HepG2 (cell line): Measurements from ENCODE around the gene NOTO. TPM values are rescaled to one million over a fixed set of nuclear protein-coding genes. Genes with fewer than 3 reads are reported as not detected.

ENCODE experiments used
- ATM ChIP-seq: fragments of 450-650 bp; IDR thresholded peaks from 2 replicates; pipeline ENCODE4 v1.7.1; 2017; ENCODE audit warnings: mild to moderate bottlenecking, borderline replicate concordance
- FOSL2 ChIP-seq: sonication (generic); formaldehyde crosslinking; IDR thresholded peaks from 2 replicates; pipeline ENCODE4 v1.4.0; 2020; ENCODE audit warnings: missing genetic modification reagents
- HCFC1 ChIP-seq: fragments of 150-350 bp; IDR thresholded peaks from 2 replicates; pipeline ENCODE4 v1.6.1; 2014; ENCODE audit warnings: low read depth, low read length
- HIVEP1 ChIP-seq: sonication (generic); formaldehyde crosslinking; IDR thresholded peaks from 2 replicates; pipeline ENCODE4 v1.4.0; 2020; ENCODE audit warnings: mild to moderate bottlenecking, missing genetic modification reagents
- HNF4A ChIP-seq: sonication (generic); formaldehyde crosslinking; IDR thresholded peaks from 2 replicates; pipeline ENCODE4 v1.4.0; 2020; ENCODE audit warnings: missing genetic modification reagents
- MAZ ChIP-seq, 2 experiments: sonication (generic) in 1 of 2; formaldehyde crosslinking in 1 of 2; IDR thresholded peaks; 2 replicates each; pipeline versions ENCODE4 v1.5.0 to v1.6.1; 2012 to 2020; ENCODE audit warnings: low read depth in 2 of 2, mild to moderate bottlenecking in 2 of 2, borderline replicate concordance in 1 of 2, improper control_type of control experiment in 1 of 2, low read length in 1 of 2, missing genetic modification reagents in 1 of 2, moderate library complexity in 1 of 2
- MLLT10 ChIP-seq: sonication (generic); formaldehyde crosslinking; IDR thresholded peaks from 2 replicates; pipeline ENCODE4 v1.4.0; 2020; ENCODE audit warnings: missing genetic modification reagents
- NFE2L2 ChIP-seq: fragments of 150-350 bp; IDR thresholded peaks from 2 replicates; pipeline ENCODE4 v1.6.1; 2014; ENCODE audit warnings: low read length
- POLR2AphosphoS5 ChIP-seq: IDR thresholded peaks from 2 replicates; pipeline ENCODE4 v1.6.1; 2012; ENCODE audit warnings: low read depth, low read length
- SMARCC2 ChIP-seq: fragments of 450-650 bp; IDR thresholded peaks from 2 replicates; pipeline ENCODE4 v1.6.1; 2017; ENCODE audit warnings: antibody characterized with exemption, mild to moderate bottlenecking
- SMARCE1 ChIP-seq: fragments of 450-650 bp; IDR thresholded peaks from 2 replicates; pipeline ENCODE4 v1.6.1; 2017; ENCODE audit warnings: borderline replicate concordance
- TOE1 ChIP-seq: sonication (generic); formaldehyde crosslinking; IDR thresholded peaks from 2 replicates; pipeline ENCODE4 v1.4.0; 2020; ENCODE audit warnings: mild to moderate bottlenecking, missing genetic modification reagents
- ZKSCAN8 ChIP-seq: IDR thresholded peaks from 2 replicates; pipeline ENCODE4 v1.6.1; 2016; ENCODE audit warnings: borderline replicate concordance, missing genetic modification reagents, missing compliant biosample characterization
- ZNF335 ChIP-seq: sonication (generic); formaldehyde crosslinking; IDR thresholded peaks from 2 replicates; pipeline ENCODE4 v1.4.0; 2020; ENCODE audit warnings: missing genetic modification reagents
- ZNF343 ChIP-seq: sonication (generic); formaldehyde crosslinking; IDR thresholded peaks from 2 replicates; pipeline ENCODE4 v1.4.0; 2020; ENCODE audit warnings: mild to moderate bottlenecking, missing genetic modification reagents
- ZNF446 ChIP-seq: sonication (generic); formaldehyde crosslinking; IDR thresholded peaks from 2 replicates; pipeline ENCODE4 v1.5.0; 2020; ENCODE audit warnings: mild to moderate bottlenecking, missing genetic modification reagents
- ZNF546 ChIP-seq: sonication (generic); formaldehyde crosslinking; conservative IDR thresholded peaks from 2 replicates; pipeline ENCODE4 v1.8.1; 2023; ENCODE audit warnings: mild to moderate bottlenecking, missing genetic modification reagents
- ZZZ3 ChIP-seq: sonication (generic); formaldehyde crosslinking; IDR thresholded peaks from 2 replicates; pipeline ENCODE4 v1.4.0; 2020; ENCODE audit warnings: missing genetic modification reagents, mild to moderate bottlenecking, borderline replicate concordance
- polyA plus RNA-seq, 8 experiments: library from polyadenylated mRNA; depleted of rRNA in 3 of 8; stranded (reverse) in 7 of 8; unstranded in 1 of 8; fragments of >200 nt; fragmentation: Illumina TruSeq in 4 of 8; extraction: Trizol in 4 of 8; gene quantifications; 2 replicates each; pipeline versions ENCODE4 v1.2.1 to v1.2.3, GENCODE V29; 2011 to 2016; ENCODE audit warnings: low read depth in 4 of 8, missing spikeins in 1 of 8, mixed read lengths in 1 of 8; ENCODE audit not compliant: insufficient read depth in 1 of 8
- total RNA-seq, 5 experiments: library from RNA; depleted of rRNA; stranded (reverse); fragments of >200 nt; fragmentation: Illumina TruSeq; extraction: Trizol; gene quantifications; 2 replicates each; pipeline ENCODE4 v1.2.3, GENCODE V29; 2016; ENCODE audit warnings: low read depth in 1 of 5
- TF ChIP-seq, protein P1 (sequence below): sonication (generic); formaldehyde crosslinking; IDR thresholded peaks from 2 replicates; pipeline ENCODE4 v1.4.0; 2020; ENCODE audit warnings: missing genetic modification reagents
- TF ChIP-seq, protein P2 (sequence below): sonication (generic); formaldehyde crosslinking; IDR thresholded peaks from 2 replicates; pipeline ENCODE4 v1.5.0; 2020; ENCODE audit warnings: missing genetic modification reagents
- TF ChIP-seq, protein P3 (sequence below): sonication (generic); formaldehyde crosslinking; conservative IDR thresholded peaks from 2 replicates; pipeline ENCODE4 v1.8.0; 2022; ENCODE audit warnings: mild to moderate bottlenecking, moderate library complexity, missing genetic modification reagents
- TF ChIP-seq, protein P4 (sequence below): IDR thresholded peaks from 2 replicates; pipeline ENCODE4 v1.6.1; 2018; ENCODE audit warnings: missing genetic modification reagents, mild to moderate bottlenecking, missing compliant biosample characterization
- TF ChIP-seq, protein P5 (sequence below): IDR thresholded peaks from 2 replicates; pipeline ENCODE4 v1.6.1; 2016; ENCODE audit warnings: missing biosample characterization, missing genetic modification reagents, low read depth

The NOTO gene
- total and polyA plus RNA-seq, 2 of the 13 experiments (the other 11 are each of a cell fraction or from before 2014, with no cell fraction given), result not detected

DNA sequence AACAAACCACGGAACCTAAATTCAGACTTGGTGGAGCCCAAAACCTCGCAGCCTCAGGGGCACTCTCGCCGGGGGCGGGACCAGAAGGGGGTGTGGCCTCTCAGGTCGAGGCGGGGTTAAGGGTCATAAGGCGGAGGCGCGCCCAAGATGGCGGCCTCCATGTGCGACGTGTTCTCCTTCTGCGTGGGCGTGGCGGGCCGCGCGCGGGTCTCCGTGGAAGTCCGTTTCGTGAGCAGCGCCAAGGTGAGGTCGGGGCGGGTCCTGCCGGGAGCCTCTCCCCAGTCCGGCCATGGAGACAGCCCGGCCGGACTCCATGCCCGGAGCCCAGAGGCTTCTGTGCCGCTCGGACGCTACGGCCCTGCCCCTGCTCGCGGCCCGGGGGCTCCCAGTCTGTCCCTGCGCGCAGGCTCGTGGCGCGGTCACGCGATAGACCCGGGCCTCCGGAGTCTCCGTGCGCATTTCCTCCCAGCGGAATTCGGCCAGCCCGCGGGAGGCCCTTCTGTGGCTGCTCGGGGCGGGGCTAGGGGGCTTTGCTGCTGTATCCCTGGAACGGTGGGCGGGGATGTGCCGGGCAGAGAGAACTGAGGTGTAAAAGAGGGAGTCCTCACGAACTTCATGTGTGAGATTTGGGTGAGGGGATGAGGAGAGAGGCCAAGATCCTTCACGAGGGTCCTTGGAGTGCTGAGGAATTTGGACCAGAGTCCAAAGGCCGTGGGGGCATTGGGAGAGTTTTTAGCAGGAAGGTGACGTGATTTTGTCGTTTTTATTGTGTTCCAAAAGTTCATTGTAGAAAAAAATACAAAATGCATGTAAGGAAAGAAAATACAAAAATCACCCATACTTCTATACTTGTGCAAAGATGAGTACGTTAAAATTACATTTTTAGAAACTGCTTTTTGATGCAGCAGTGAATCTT is 12.0 kb downstream of the NOTO start, which contains the start of gene SMYD5 (continued):
- TF ChIP-seq, protein P1, sequence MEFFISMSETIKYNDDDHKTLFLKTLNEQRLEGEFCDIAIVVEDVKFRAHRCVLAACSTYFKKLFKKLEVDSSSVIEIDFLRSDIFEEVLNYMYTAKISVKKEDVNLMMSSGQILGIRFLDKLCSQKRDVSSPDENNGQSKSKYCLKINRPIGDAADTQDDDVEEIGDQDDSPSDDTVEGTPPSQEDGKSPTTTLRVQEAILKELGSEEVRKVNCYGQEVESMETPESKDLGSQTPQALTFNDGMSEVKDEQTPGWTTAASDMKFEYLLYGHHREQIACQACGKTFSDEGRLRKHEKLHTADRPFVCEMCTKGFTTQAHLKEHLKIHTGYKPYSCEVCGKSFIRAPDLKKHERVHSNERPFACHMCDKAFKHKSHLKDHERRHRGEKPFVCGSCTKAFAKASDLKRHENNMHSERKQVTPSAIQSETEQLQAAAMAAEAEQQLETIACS (CRISPR knock-in tag), result peak; percentile 84
- TF ChIP-seq, protein P2, sequence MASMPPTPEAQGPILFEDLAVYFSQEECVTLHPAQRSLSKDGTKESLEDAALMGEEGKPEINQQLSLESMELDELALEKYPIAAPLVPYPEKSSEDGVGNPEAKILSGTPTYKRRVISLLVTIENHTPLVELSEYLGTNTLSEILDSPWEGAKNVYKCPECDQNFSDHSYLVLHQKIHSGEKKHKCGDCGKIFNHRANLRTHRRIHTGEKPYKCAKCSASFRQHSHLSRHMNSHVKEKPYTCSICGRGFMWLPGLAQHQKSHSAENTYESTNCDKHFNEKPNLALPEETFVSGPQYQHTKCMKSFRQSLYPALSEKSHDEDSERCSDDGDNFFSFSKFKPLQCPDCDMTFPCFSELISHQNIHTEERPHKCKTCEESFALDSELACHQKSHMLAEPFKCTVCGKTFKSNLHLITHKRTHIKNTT (CRISPR knock-in tag), result 0 out of 2 replicates have a peak, but pooled peaks have one; percentile 50
- TF ChIP-seq HNF4A (CRISPR knock-in tag), result peak; percentile 71
- peak; percentile 84 for TF ChIP-seq ZNF335 (CRISPR knock-in tag)
- TF ChIP-seq FOSL2, result no peak
- TF ChIP-seq POLR2AphosphoS5, result peak; percentile 95
- peak; percentile 81; the same call in 1 of the 2 replicates for TF ChIP-seq ZNF343 (CRISPR knock-in tag)
- TF ChIP-seq ZNF546 (CRISPR knock-in tag), result 0 out of 2 replicates have a peak, but pooled peaks have one; percentile 69
- TF ChIP-seq ZNF446, result peak; percentile 98
- TF ChIP-seq ZKSCAN8 (CRISPR knock-in tag), result no peak
- TF ChIP-seq SMARCC2, result no peak
- TF ChIP-seq, protein P3, sequence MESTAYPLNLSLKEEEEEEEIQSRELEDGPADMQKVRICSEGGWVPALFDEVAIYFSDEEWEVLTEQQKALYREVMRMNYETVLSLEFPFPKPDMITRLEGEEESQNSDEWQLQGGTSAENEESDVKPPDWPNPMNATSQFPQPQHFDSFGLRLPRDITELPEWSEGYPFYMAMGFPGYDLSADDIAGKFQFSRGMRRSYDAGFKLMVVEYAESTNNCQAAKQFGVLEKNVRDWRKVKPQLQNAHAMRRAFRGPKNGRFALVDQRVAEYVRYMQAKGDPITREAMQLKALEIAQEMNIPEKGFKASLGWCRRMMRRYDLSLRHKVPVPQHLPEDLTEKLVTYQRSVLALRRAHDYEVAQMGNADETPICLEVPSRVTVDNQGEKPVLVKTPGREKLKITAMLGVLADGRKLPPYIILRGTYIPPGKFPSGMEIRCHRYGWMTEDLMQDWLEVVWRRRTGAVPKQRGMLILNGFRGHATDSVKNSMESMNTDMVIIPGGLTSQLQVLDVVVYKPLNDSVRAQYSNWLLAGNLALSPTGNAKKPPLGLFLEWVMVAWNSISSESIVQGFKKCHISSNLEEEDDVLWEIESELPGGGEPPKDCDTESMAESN (CRISPR knock-in tag), result peak; percentile 94
- 0 out of 2 replicates have a peak, but pooled peaks have one; percentile 76 for TF ChIP-seq MAZ (IDR thresholded peaks at IDR 0.05; ENCODE audit: borderline replicate concordance, low read depth, low read length)
- no peak; the same call in none of the 2 replicates for TF ChIP-seq MAZ (CRISPR knock-in tag; IDR thresholded peaks at IDR 0.05; ENCODE audit: low read depth)
- no peak for TF ChIP-seq MLLT10
- no peak for TF ChIP-seq ATM
- TF ChIP-seq, protein P4, sequence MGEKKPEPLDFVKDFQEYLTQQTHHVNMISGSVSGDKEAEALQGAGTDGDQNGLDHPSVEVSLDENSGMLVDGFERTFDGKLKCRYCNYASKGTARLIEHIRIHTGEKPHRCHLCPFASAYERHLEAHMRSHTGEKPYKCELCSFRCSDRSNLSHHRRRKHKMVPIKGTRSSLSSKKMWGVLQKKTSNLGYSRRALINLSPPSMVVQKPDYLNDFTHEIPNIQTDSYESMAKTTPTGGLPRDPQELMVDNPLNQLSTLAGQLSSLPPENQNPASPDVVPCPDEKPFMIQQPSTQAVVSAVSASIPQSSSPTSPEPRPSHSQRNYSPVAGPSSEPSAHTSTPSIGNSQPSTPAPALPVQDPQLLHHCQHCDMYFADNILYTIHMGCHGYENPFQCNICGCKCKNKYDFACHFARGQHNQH (CRISPR knock-in tag), result peak; percentile 52; the same call in 1 of the 2 replicates
- peak; percentile 55 for TF ChIP-seq HCFC1
- no peak for TF ChIP-seq SMARCE1
- TF ChIP-seq, protein P5, sequence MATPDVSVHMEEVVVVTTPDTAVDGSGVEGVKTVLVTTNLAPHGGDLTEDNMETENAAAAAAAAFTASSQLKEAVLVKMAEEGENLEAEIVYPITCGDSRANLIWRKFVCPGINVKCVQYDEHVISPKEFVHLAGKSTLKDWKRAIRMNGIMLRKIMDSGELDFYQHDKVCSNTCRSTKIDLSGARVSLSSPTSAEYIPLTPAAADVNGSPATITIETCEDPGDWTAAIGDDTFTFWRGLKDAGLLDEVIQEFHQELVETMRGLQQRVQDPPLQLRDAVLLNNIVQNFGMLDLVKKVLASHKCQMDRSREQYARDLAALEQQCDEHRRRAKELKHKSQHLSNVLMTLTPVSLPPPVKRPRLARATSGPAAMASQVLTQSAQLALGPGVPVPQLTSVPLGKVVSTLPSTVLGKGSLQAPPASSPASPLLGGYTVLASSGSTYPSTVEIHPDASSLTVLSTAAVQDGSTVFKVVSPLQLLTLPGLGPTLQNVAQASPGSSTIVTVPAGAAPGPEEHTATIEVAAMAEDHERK (CRISPR knock-in tag), result no peak; the same call in 1 of the 2 replicates
- TF ChIP-seq ZZZ3 (CRISPR knock-in tag), result peak; percentile 51; the same call in 1 of the 2 replicates
- TF ChIP-seq HIVEP1 (CRISPR knock-in tag), result peak; percentile 95
- no peak; the same call in 1 of the 2 replicates for TF ChIP-seq TOE1
- no peak for TF ChIP-seq NFE2L2
